Smooth muscle cell (in vitro differentiated cells): ENCODE measurements around the gene APMAP. TPM values are rescaled to one million over a fixed set of nuclear protein-coding genes. Genes with fewer than 3 reads are reported as not detected.

Experiments used
- DNase-seq: peaks from one replicate; lab custom pipeline; 2025; ENCODE audit not compliant: unreplicated experiment; lab: John Stamatoyannopoulos, UW
- H2AFZ ChIP-seq: fragments of 200-600 bp; sonication (generic); 2 replicates; pipeline ENCODE4 v1.6.0; 2016; ENCODE audit warnings: antibody characterized with exemption, low read depth, mild to moderate bottlenecking
- H3F3A ChIP-seq: fragments of 200-600 bp; sonication (generic); 2 replicates; pipeline ENCODE4 v1.6.0; 2017; ENCODE audit warnings: antibody characterized with exemption, low read depth
- H3K27ac ChIP-seq: fragments of 200-600 bp; sonication (generic); 2 replicates; pipeline ENCODE4 v1.5.1; 2016; ENCODE audit warnings: low read depth, mild to moderate bottlenecking
- H3K27me3 ChIP-seq: fragments of 200-600 bp; sonication (generic); 2 replicates; pipeline ENCODE4 v1.6.1; 2016; ENCODE audit warnings: low read depth, mild to moderate bottlenecking
- H3K36me3 ChIP-seq: fragments of 200-600 bp; sonication (generic); 2 replicates; pipeline ENCODE4 v1.5.1; 2016; ENCODE audit warnings: low read depth
- H3K4me1 ChIP-seq: fragments of 200-600 bp; sonication (generic); 2 replicates; pipeline ENCODE4 v1.5.1; 2016; ENCODE audit warnings: low read depth
- H3K4me2 ChIP-seq: fragments of 200-600 bp; sonication (generic); 2 replicates; pipeline ENCODE4 v1.6.0; 2016; ENCODE audit warnings: mild to moderate bottlenecking
- H3K4me3 ChIP-seq: fragments of 200-600 bp; sonication (generic); 2 replicates; pipeline ENCODE4 v1.5.1; 2016; ENCODE audit warnings: mild to moderate bottlenecking
- H3K79me2 ChIP-seq: fragments of 200-600 bp; sonication (generic); 2 replicates; pipeline ENCODE4 v1.6.0; 2016; ENCODE audit warnings: low read depth, mild to moderate bottlenecking
- H3K9ac ChIP-seq: fragments of 200-600 bp; sonication (generic); 2 replicates; pipeline ENCODE4 v1.6.0; 2016; ENCODE audit warnings: low read depth
- H3K9me3 ChIP-seq: fragments of 200-600 bp; sonication (generic); replicated peaks from 2 replicates; pipeline ENCODE4 v1.5.1; 2016; ENCODE audit warnings: low read depth
- H4K20me1 ChIP-seq: fragments of 200-600 bp; sonication (generic); 2 replicates; pipeline ENCODE4 v1.6.0; 2016; ENCODE audit warnings: low read depth
- CTCF ChIP-seq: fragments of 200-600 bp; sonication (generic); IDR thresholded peaks from 2 replicates; pipeline ENCODE4 v1.5.1; 2017; ENCODE audit warnings: borderline replicate concordance, mild to moderate bottlenecking, antibody characterized with exemption; ENCODE audit not compliant: insufficient read depth, poor library complexity, severe bottlenecking
- WGBS: methylation state at CpG from one replicate; pipeline ENCODE4 v1.1.7; 2016; ENCODE audit warnings: low lambda C conversion rate; 5-methylcytosine and 5-hydroxymethylcytosine counted together
- polyA plus RNA-seq: library from polyadenylated mRNA; unstranded; fragments of >200 nt; fragmentation: Nextera tagmentation; extraction: Ambion mirVana; gene quantifications from 2 replicates; pipeline ENCODE4 v1.2.1, GENCODE V29; 2016
- total RNA-seq: library from RNA; depleted of rRNA; stranded (reverse); fragments of >200 nt; gene quantifications from 2 replicates; pipeline ENCODE4 v1.2.3, GENCODE V29; 2014

APMAP gene
- total and polyA plus RNA-seq, 2 experiments from 2014 or later, result 54.4 to 86.9 TPM

GRCh38 chr20:25037288-25038102 lies 44.9 kb upstream of the APMAP start:
- Histone ChIP-seq H3K9ac (no peak overlapping the region), H3K36me3 (no peaks in the 10 kb centered on the region), H3K79me2 (no peaks in the 10 kb centered on the region), H3K27ac (no peak overlapping the region), H2AFZ (no peak overlapping the region), H3K4me3 (no peak overlapping the region), H4K20me1 (no peaks in the 10 kb centered on the region), H3K4me2 (no peak overlapping the region), H3K4me1 (peaks cover 3% of the 10 kb centered on the region), H3K9me3 (no peaks in the 10 kb centered on the region), H3K27me3 (no peaks in the 10 kb centered on the region), H3F3A (no peaks in the 10 kb centered on the region)
- no peak for DNase-seq
- 93% methylated on average over 15 of the region's 15 CpGs for WGBS
- TF ChIP-seq CTCF, result no peak

- 68% methylated on average over 7 of the region's 7 CpGs for WGBS
These were observed 43.9 kb upstream of the APMAP start for GRCh38 chr20:25036331-25036936.

GRCh38 chr20:25035921-25036320 lies 43.4 kb upstream of the APMAP start:
- Histone ChIP-seq H3K9me3 (no peaks in the 10 kb centered on the region), H3K4me2 (no peak overlapping the region), H3F3A (no peaks in the 10 kb centered on the region), H3K4me3 (no peak overlapping the region), H3K4me1 (peaks cover 7% of the 10 kb centered on the region), H3K79me2 (no peaks in the 10 kb centered on the region), H3K27me3 (no peaks in the 10 kb centered on the region), H3K9ac (no peak overlapping the region), H4K20me1 (no peaks in the 10 kb centered on the region), H3K36me3 (no peaks in the 10 kb centered on the region), H3K27ac (no peak overlapping the region), H2AFZ (no peak overlapping the region)
- 69% methylated on average over 4 of the region's 4 CpGs for WGBS
- no peak for TF ChIP-seq CTCF
- DNase-seq, result no peak

More at GRCh38 chr20:25036331-25036936, 43.9 kb upstream of the APMAP start:
- Histone ChIP-seq H3K4me1 (peaks cover 7% of the 10 kb centered on the region), H3K9me3 (no peaks in the 10 kb centered on the region), H3K36me3 (no peaks in the 10 kb centered on the region), H3K27me3 (no peaks in the 10 kb centered on the region), H3K9ac (no peak overlapping the region), H3K4me2 (no peak overlapping the region), H4K20me1 (no peaks in the 10 kb centered on the region), H3K27ac (no peak overlapping the region), H3K79me2 (no peaks in the 10 kb centered on the region), H3K4me3 (no peak overlapping the region), H2AFZ (no peak overlapping the region), H3F3A (no peaks in the 10 kb centered on the region)
- no peak for TF ChIP-seq CTCF
- DNase-seq, result no peak
